GM21381 (cell line): ENCODE data around the gene PSMC2.

Experiments used
- ATAC-seq: cut with Tn5 transposase; IDR thresholded peaks from one replicate; pipeline ENCODE4 v1.9.1; 2021; ENCODE audit warnings: mild to moderate bottlenecking, moderate library complexity; ENCODE audit not compliant: unreplicated experiment

Gene PSMC2

DNA sequence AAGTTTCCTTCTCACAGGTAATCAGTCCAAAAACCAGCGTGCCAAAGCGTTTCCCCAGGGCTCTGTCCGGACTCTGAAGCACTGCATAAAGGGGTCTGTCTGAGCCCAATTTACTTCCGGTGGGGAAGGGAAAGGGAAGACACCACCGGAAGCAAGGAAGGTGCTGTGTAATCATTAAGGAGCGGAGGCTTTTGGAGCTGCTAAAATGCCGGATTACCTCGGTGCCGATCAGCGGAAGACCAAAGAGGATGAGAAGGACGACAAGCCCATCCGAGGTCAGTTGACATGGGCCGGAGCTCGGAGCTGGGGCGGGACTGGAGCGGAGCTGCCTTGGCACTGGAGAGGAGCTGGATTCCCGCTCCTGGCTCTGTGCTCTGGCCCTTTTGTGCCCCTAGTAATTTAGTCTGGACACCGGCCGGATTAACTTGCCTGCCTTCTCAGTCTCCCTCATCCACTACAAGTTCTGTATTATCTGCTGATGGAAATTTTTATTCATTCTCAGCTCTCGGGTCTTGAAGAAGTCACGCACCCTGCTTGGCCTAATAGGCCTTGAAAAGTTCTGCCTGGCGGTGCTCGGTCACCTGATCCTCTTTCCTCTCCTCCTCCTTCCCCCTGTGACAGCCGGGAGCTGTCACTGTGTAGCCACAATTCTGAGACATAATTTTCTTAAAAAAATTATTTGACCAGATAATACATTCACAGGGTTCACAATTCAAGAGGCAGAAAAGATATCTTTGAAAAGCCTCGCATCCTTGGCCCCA, at the start of gene PSMC2:
Gene PSMC2 (plus strand): TSS at position 137 of the 761 bp plus-strand sequence. CDS start 69 bp downstream, at position 206.
- ATAC-seq = peak; percentile 61

DNA sequence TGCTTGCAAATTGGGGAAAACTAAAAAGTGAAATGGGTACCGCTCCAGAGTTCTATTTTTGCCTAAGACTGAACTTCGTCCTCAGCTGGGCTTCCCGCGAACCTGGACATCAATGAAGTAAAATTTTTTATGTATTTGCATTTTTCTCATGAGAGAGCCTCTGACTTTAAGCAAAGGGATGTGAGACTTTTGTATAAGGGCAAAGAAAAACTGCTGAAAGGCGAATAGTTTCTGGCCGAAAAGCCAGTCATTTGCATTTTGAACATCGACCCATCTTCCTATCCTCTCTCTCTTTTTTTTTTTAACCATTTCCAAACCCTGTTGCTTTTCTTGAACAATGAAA, 49.6 kb upstream of the PSMC2 start:
- ATAC-seq = peak; percentile 13

DNA sequence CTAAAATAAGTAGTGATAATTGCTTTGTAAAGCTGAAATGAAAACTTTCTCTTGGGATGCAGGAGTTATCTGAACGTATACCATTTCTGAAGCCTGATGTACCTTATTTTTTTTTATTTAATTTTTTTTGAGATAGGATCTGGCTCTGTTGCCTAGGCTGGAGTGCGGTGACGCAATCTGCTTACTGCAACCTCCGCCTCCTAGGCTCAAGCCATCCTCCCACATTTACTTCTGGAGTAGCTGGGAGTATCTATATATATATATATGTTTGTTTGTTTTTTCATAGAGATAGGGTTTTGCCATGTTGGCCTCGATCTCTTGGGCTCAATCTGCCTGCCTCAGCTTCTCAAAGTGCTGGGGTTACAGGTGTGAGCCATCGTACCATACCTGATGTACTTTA, 47.8 kb upstream of the PSMC2 start:
- no peak for ATAC-seq

DNA sequence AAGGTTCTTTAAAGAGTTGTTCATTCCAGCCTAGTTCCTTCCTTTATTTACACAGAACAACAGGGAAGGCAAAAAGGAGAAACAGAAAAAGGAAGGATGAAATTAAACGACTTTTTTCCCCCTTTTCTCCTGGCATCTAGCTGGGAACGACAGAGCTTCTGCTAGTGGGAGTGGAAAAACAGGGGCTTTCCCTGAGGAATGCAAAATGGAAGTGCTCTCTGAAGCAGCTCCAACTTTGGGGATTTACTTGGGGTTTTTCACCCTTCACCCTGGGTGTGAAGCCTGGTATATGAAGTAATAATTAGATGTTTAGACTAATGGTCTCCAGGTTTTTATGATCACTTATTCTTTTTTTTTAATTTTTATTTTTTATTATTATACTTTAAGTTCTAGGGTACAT, 46.0 kb upstream of the PSMC2 start:
- no peak for ATAC-seq

DNA sequence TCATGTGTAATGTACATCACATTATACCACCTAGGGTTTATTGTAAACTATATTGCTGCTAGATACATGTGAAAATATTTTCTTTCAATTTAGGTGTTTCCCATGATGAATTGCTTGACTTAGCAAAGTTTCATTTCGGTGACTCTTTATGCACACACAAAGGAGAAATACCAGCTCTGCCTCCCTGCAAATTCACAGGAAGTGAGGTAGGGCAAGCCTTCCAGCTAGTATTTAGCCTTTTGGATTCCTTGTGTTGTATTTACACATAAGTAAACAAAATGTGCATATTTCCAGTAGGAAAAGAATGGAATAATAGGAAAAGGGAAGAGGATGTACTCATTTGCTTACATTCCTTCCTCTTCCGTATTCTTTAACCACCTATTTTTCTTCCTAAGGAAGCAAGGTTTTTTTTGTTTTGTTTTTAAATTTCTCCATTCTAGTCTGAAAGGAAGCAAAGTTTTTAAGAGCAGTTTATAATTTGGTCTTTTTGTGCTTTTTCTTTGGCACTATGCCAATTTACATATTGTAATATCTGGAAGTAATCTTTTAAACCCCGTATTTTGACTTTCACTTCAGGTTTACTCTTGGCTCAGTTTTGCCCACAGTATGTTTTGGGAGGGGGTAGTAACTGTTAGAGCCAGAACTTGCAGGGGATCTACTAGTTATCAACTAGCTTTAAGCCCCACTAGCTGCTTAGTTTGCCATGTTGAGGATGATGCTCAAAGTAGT, 39.8 kb upstream of the PSMC2 start:
- no peak for ATAC-seq

DNA sequence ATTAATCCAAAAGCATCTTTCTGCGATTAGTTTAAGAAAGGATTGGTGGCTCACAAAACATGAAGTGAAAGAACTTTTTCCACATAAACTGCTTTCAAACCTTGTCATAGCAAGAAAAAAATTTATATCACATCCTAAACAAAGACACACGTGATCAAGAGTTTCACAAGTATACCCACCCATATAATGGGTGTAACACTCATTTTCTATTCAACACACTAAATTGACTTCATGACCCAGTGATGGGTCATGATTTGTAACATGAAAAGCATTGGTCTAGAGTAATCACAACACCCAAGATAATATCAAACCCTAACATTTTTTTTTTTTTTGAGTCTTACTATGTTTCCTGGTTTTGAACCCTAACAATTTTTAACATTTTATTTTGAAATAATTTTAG, 32.6 kb upstream of the PSMC2 start:
- ATAC-seq = no peak

DNA sequence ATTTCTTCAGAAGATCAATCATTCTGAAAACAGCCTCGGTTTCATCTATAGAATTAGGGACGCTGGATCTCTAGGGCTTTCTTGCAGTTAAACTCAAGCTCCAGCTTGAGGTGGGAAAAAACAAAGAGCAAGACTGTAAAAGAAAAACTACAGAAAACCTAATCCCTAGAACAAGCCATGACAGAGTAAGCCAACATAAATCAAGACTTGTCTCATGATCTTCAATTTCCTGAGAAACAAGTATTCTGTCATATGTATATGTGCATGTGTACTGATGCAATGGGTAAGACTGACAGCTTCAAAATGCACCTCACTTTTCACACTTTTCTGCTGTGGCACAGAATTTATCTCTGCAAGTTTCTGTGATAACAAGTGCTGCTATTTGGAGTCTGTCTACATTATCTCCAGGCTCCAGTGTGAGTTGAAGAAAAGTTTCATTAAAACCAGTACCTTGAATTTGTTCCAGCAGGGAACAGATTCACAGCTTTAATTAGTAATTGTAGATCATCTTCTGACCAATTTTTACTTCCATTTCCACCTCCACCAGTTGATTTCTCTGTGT, 31.0 kb upstream of the PSMC2 start:
- no peak for ATAC-seq

DNA sequence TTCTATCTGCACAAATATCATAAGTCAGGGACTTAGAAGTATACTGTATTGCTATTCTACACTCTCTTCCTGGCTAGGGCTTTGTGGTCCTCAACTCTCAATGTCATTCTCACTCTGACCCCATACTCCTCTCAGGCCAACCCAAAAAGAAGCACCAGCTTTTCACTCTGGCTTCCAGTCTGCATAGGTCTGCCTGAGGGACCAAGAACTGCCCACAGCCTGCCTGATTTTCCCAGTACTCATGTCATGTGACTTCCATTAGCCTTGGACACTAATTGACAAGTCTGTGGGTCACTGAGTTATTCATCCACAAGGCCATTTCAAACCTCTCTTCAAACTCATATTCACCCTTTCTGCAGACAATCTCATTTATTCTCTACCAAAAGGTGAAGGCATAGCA, 30.4 kb upstream of the PSMC2 start:
- ATAC-seq = no peak

DNA sequence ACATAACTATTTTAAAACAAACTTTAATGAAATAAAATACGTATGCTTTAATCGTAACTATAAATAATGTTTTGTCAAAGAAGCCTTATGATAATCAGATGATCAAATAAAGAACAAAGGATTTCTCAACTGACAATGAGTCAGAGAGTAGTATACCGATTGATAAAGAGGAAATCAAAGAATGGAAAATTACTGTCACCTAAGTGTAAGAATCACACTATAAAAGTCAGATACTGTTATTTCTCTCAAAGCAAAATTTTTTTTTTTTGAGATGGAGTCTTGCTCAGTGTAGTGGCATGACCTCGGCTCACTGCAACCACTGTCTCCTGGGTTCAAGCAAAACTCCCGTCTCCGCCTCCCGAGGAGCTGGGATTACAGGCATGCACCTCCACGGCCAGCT, 21.7 kb upstream of the PSMC2 start:
- ATAC-seq = no peak

DNA sequence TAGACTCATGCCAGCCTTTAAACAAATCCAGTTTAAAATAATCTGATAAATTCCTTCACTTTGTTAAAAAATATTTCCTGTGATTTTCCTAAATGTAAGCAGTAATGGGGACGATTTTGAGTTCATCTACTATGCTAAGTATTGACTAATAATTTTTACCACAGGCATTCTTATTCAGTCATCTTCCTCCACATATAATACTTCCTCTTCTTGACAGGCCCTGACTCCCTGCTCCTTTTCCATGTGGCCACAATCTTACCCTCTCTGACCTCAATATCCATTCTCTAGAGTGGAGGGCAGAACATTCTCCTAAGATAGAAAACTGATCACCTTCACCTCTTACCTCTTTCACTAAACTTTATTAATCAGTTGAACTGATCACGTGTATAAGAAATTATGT, 10.7 kb upstream of the PSMC2 start:
- ATAC-seq = no peak

DNA sequence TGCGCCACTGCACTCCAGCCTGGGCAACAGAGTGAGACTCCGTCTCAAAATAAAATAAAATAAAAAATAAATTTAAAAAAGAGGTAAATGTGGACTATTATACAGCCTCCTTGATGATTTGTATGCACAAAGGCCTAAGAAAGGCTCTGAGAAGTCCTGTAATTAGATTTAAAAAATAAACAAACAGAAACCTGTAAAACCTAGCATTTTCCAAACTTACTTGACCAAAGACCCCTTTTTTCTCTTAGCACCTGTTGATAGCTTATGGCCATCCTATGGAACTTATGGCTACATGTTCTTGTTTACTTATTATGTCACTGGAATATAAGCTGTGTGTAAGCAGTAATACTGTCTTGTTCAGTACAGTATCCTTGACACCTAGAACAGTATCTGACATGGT, 8.6 kb upstream of the PSMC2 start:
- ATAC-seq = no peak

DNA sequence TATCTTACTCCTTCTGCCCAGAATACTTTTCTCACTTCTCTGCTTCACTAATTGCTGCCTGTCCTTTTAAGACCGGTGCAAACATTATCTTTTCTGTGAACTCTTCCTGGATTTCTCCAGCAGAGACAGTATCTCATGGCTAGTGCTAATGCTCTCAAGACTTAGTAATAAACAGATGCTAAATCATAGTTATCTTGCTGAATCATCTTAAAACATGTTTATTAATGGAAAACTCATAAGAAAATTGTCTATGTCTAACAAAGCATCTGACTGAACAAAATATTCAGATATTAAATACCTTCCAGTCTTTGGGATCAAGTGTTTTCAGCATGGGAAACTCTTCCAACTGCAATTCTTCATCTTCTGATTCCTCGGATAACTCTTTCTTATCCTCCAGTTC, 6.0 kb upstream of the PSMC2 start:
- no peak for ATAC-seq

DNA sequence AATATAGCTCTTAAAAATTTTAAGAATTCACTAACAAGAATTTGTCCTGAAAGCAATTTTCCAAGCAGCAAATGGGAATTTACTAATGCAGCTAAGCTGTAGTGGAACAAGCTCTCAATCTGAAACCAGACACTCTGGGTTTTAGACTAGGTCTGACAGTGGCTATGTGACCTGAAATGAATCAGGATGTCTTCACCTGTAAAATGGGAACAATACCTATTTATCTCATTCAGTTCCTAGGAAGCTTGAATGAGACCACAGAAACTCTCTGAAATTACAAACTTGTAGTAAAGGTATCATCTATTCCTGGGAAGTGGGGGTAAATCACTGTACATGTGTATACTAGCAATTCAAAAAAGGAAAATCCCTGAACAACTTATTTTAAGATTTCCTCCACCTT, 4.1 kb upstream of the PSMC2 start:
- ATAC-seq = no peak

DNA sequence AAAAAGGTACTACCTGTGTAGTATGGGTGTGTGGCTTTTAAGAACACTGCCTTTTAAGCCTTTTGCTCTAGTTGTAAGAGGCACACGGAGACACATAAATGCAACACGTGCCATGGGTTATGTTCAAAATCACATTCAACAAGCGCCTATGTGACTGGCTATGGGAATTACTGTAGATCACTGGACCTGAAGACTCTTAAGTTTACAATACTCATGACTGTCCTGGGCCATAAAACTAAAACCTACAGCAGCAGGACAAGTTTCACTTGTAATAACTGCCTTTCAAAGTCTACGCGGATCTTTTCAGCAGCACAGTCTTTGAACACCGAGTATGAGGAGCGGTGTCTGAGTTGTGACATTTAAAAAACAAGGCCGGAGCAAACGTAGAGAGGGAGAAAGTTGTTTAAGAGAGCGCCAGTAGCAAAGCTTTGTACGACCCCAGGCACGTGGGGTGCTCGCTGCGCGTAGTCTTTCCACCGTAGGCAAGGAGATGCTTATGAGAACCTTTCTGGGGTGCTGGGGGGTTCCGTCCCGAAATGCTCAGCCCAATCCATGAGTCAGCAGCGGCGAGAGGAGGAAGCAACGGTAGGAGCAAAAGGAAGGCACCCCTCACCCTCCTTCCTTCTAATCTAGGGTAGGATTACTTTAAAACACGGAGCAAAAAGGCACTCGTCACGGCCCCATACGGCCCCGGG, 3.5 kb upstream of the PSMC2 start:
- ATAC-seq = peak; percentile 18

DNA sequence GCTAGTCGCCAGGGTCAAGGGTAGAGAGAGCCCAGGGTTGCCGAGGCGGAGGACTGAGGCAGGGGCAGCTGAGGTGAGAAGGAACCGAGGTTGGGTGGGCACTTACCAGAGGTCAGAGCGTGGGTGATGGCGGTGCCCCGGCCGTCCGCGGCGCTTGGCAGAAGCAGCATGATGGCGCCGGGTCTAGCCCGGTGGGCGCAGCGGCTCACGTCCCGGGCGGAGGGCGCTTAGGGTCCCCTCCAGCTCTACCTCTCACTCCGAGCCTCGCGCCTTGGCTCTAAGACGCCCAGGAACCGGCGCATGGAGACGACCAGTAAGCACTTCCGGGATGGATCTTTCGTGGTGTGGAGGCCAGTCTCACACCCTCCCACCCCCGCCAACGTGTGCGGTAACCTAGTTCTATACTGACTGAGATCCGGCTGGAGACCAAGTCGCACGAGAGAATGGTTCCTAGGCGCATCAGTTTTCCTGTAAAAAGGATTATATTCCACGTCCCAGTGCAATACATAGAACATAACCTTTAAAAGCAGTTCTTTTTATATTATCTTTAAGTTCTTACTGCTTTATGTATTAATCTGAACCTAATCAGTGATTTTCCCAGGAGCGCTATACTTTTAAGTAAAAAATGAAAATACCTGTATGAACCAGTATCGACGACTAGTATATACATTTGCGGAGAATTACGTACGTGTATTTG, 2.8 kb upstream of the PSMC2 start, which contains the start of gene DNAJC2:
Gene DNAJC2 (minus strand): TSS at position 315 of the 697 bp plus-strand sequence. CDS start 145 bp downstream, at position 170.
- ATAC-seq = peak; percentile 79

DNA sequence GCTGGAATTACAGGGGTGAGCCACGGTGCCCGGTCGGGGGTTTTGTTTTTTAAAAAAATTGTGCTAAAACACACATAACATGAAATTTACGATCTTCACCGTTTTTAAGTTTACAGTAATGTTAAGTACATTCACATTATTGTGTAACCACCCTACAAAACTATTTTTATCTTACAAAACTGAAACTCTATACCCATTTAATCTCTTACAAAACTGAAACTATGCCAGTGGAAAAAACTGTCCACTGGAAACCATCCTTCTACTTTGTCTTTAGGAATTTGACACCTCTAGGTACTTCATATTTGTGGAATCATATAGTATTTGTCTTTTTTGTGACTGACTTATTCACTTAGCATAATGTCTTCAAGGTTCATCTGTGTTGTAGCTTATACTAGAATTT, 1.0 kb upstream of the PSMC2 start:
- no peak for ATAC-seq

DNA sequence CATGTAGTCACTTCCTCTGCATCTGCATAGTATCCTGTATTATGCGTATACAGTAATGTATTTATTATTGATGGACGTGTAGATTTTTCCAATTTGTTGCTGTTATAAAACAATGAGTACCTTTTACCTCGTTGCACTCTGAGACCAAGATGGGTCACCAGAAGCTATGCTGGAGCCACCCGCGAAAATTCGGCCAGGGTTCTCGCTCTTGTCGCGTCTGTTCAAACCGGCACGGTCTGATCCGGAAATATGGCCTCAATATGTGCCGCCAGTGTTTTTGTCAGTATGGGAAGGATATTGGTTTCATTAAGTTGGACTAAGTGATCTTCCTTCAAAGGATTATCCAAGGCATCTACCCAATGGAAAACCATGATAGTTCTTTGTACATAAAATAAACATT, 1.0 kb downstream of the PSMC2 start:
- ATAC-seq = no peak

DNA sequence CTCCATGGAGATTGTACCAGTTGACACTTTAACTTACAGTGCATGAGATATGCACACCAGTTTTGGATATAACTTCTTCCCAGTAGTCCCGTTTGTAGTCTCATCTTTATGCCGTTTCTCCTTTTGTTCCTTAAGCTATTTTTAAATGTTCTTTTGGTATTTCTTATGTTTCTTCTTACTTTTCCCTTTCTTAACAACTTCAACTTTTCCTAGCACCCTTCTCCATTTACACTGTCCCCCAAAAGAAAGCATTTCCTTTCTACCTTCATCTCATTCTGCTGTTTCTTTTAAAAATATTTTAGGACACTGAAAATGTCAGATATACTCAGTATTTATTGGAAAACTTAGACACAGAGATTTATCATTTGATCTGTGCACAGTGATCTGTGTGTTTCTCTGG, 1.5 kb downstream of the PSMC2 start:
- ATAC-seq = no peak

DNA sequence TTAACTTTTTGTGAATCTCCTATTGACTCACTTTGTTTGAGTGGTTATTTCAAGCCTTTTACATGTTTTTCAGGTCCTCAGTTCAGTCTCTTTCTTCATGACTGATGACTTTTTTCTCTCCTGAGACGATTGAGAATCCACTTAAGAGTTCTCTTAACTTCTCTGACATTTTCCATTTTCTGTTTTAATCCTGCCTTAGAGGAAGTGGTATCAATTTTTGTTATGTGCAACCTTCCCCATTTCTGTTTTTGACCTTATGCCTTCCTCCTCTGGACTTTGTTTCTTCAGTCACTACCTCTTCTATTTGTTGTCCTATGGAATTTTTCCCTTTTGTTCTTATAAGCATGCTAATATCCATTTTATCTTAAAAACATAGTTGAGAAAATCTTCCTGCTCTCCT, 2.4 kb downstream of the PSMC2 start:
- no peak for ATAC-seq

DNA sequence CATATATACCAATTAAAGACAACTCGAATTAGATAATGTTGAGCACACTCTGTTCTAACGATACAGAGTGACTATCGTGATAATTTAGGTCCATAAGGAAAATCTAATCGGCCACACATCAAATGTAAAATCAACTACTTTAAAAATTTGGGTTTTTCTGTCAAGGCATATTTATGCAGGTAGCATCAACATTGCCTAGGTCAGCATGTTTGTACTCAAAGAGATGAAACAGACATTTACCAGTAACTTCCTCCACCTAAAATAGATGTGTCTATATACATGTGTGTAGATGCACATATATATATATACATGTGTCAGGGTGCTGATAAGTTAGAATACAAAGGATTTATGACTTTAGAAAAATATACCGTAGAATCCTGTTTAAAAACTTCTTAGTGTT, 22.0 kb downstream of the PSMC2 start:
- no peak for ATAC-seq
